ENCODE measurements around the gene NTF4. TPM values are rescaled to one million over a fixed set of nuclear protein-coding genes. Genes with fewer than 3 reads are reported as not detected.
A peak's percentile ranks its signal among the peaks of the same experiment; 100 is the strongest.
"Not testable (repeated sequence)": the region's sequence is repeated elsewhere in the genome, so short reads cannot be mapped to it uniquely, and the experiment has no call there.

The NTF4 gene
- total RNA-seq, 3 donors from 2014 or later, result not detected

DNA sequence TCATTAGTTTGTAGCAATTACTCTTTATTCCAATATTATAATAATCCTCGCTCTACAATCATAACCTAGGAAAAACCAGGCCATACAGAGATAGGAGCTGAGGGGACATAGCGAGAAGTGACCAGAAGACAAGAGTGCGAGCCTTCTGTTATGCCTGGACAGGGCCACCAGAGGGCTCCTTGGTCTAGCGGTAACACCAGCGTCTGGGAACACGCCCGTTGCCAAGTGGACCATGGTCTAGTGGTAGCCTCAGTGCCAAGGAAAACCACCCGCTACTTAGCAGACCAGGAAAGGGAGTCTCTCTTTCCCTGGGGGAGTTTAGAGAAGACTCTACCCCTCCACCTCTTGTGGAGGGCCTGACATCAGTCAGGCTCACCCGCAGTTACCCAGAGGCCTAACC is 10.3 kb upstream of the NTF4 start:
- ATAC-seq; H3K9me3 ChIP-seq; intact Hi-C loops (cut with DNase I, micrococcal nuclease): not testable (repeated sequence)

GRCh38 chr19:49073514-49074378 is 9.1 kb upstream of the NTF4 start:
- DNase-seq, result no peak
- no peak for TF ChIP-seq CTCF (IDR thresholded peaks at IDR 0.05)
- intact Hi-C loops (cut with DNase I, micrococcal nuclease), result no loop called here

More for the DNA sequence above, 10.3 kb upstream of the NTF4 start:
- not testable (repeated sequence) for H3K36me3 ChIP-seq (ENCODE audit: low read depth); H3K4me1 ChIP-seq (ENCODE audit: low read depth); H3K4me3 ChIP-seq
- DNase-seq, result peak; percentile 73 to 80 (median 73)
- peak; percentile 65 for TF ChIP-seq CTCF (IDR thresholded peaks at IDR 0.05)

GRCh38 chr19:49071860-49072547 is 7.4 kb upstream of the NTF4 start:
- Histone ChIP-seq H3K9me3 (no peaks in the 10 kb centered on the region), H3K4me1 (ENCODE audit: low read depth) (no peaks in the 10 kb centered on the region), H3K4me3 (no peak overlapping the region), H3K36me3 (ENCODE audit: low read depth) (no peaks in the 10 kb centered on the region)
- TF ChIP-seq CTCF (IDR thresholded peaks at IDR 0.05), result no peak
- intact Hi-C loops (cut with DNase I, micrococcal nuclease), result no loop called here
- DNase-seq, result peak in 1 of 3 donors; percentile 51
- peak; percentile 46 for ATAC-seq

More at GRCh38 chr19:49073514-49074378, 9.1 kb upstream of the NTF4 start:
- H3K36me3 ChIP-seq (ENCODE audit: low read depth), result no peaks in the 10 kb centered on the region
- H3K4me3 ChIP-seq, result no peak overlapping the region
- peak; percentile 38 for ATAC-seq
- H3K9me3 ChIP-seq, result no peaks in the 10 kb centered on the region
- H3K4me1 ChIP-seq (ENCODE audit: low read depth), result no peaks in the 10 kb centered on the region

GRCh38 chr19:49070416-49070815 is 5.8 kb upstream of the NTF4 start:
- Histone ChIP-seq H3K4me3 (no peak overlapping the region), H3K4me1 (ENCODE audit: low read depth) (no peaks in the 10 kb centered on the region), H3K9me3 (no peaks in the 10 kb centered on the region), H3K36me3 (ENCODE audit: low read depth) (no peaks in the 10 kb centered on the region)
- DNase-seq (no peak), ATAC-seq (no peak)
- intact Hi-C loops (cut with DNase I, micrococcal nuclease), result no loop called here
- TF ChIP-seq CTCF (IDR thresholded peaks at IDR 0.05), result no peak

DNA sequence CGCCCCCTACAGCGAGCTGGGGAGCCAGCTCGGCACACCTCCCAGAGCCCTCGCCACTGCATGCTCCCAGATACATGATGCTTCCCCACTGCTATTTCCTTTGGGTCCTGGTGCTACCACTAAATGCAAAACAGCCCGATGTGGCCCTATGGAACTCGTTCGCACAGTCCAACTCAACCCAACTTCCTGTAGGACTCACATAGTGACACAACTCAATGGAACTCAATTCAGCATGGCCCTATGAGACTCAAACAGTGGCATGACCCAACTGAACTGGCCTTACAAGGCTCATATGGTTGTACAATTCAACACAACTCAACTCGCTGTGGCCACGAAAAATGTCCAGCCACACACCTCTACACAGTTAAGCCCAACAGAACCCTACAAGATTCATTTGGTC is 4.4 kb upstream of the NTF4 start:
- DNase-seq (no peak), ATAC-seq (no peak)
- intact Hi-C loops (cut with DNase I, micrococcal nuclease), result no loop called here
- Histone ChIP-seq H3K36me3 (ENCODE audit: low read depth) (no peaks in the 10 kb centered on the region), H3K4me3 (no peak overlapping the region), H3K9me3 (no peaks in the 10 kb centered on the region), H3K4me1 (ENCODE audit: low read depth) (peaks cover 5% of the 10 kb centered on the region)
- no peak for TF ChIP-seq CTCF (IDR thresholded peaks at IDR 0.05)

All from mucosa of descending colon (tissue), 3 donors.